IMR-90 (cell line): ENCODE measurements around the gene HHIP. TPM values are rescaled to one million over a fixed set of nuclear protein-coding genes. Genes with fewer than 3 reads are reported as not detected.

Experiments
- ATAC-seq: fragments of 200-7000 bp; cut with Tn5 transposase; 2 replicates; pipeline ENCODE4 v1.9.1; 2020; ENCODE audit warnings: low read depth, mild to moderate bottlenecking, moderate library complexity
- BruUV-seq: library from RNA; stranded (reverse); fragments of 400-500 nt; replicated peaks from 2 replicates; lab custom pipeline; 2021; lab: Mats Ljungman, UMichigan
- CTCF ChIA-PET: fragments of 300-600 bp; formaldehyde crosslinking; extraction: SDS; loops from one replicate; lab custom pipeline; 2021; ENCODE audit warnings: antibody characterized with exemption; lab: Yijun Ruan, JAX
- POLR2A ChIA-PET: fragments of 300-600 bp; sonication (Branson Sonifier 250); formaldehyde crosslinking; loops from one replicate; lab custom pipeline; 2022; ENCODE audit warnings: antibody characterized with exemption; ENCODE audit not compliant: unreplicated experiment; lab: Charles Lee
- DNase-seq: peaks from one replicate; pipeline ENCODE4 v3.0.0; 2013
- H2AFZ ChIP-seq: replicated peaks from 2 replicates; pipeline ENCODE3; 2013; ENCODE audit warnings: low read length, mild to moderate bottlenecking; ENCODE audit not compliant: poor library complexity
- H2AK5ac ChIP-seq: 2 replicates; pipeline ENCODE4 v1.6.1; 2013; ENCODE audit warnings: low read depth, low read length, inconsistent platforms
- H2AK9ac ChIP-seq: replicated peaks from 2 replicates; pipeline ENCODE3; 2013; ENCODE audit warnings: mild to moderate bottlenecking, low read depth, low read length, moderate library complexity; ENCODE audit not compliant: poor library complexity
- H2BK120ac ChIP-seq: 2 replicates; pipeline ENCODE4 v1.6.1; 2013; ENCODE audit warnings: low read depth, low read length, inconsistent platforms
- H2BK15ac ChIP-seq: 3 replicates; pipeline ENCODE4 v1.6.1; 2013; ENCODE audit warnings: low read depth, low read length, inconsistent platforms
- H2BK20ac ChIP-seq: 2 replicates; pipeline ENCODE4 v1.6.1; 2013; ENCODE audit warnings: low read depth, mild to moderate bottlenecking, inconsistent platforms, low read length, moderate library complexity
- H2BK5ac ChIP-seq: 2 replicates; pipeline ENCODE4 v1.6.1; 2013; ENCODE audit warnings: mild to moderate bottlenecking, low read depth, low read length, inconsistent platforms; ENCODE audit not compliant: poor library complexity, severe bottlenecking
- H3K14ac ChIP-seq: replicated peaks from 2 replicates; pipeline ENCODE4 v1.6.1; 2013; ENCODE audit warnings: low read depth, low read length, inconsistent platforms
- H3K18ac ChIP-seq: 2 replicates; pipeline ENCODE4 v1.6.1; 2013; ENCODE audit warnings: low read depth, low read length, control low read depth
- H3K23ac ChIP-seq: 2 replicates; pipeline ENCODE4 v1.6.1; 2013; ENCODE audit warnings: low read depth, low read length, inconsistent platforms
- H3K27ac ChIP-seq: 2 replicates; pipeline ENCODE4 v1.5.1; 2013; ENCODE audit warnings: mild to moderate bottlenecking, control low read depth, low read length; ENCODE audit not compliant: insufficient read depth
- H3K27me3 ChIP-seq: 2 replicates; pipeline ENCODE4 v1.6.1; 2013; ENCODE audit warnings: low read length; ENCODE audit not compliant: control insufficient read depth, insufficient read depth
- H3K36me3 ChIP-seq: 2 replicates; pipeline ENCODE4 v1.6.1; 2013; ENCODE audit warnings: low read length, mixed read lengths; ENCODE audit not compliant: control insufficient read depth, insufficient read depth
- H3K4ac ChIP-seq: 2 replicates; pipeline ENCODE4 v1.6.1; 2013; ENCODE audit warnings: low read depth, low read length, inconsistent platforms
- H3K4me1 ChIP-seq: 2 replicates; pipeline ENCODE4 v1.6.1; 2013; ENCODE audit warnings: low read length, mixed read lengths; ENCODE audit not compliant: control insufficient read depth, insufficient read depth
- H3K4me2 ChIP-seq: 2 replicates; pipeline ENCODE4 v1.6.1; 2013; ENCODE audit warnings: low read depth, mild to moderate bottlenecking, control low read depth, low read length, moderate library complexity
- H3K4me3 ChIP-seq: 2 replicates; pipeline ENCODE4 v1.5.1; 2013; ENCODE audit warnings: low read depth, mild to moderate bottlenecking, control low read depth, low read length, moderate library complexity; ENCODE audit not compliant: insufficient read depth
- H3K56ac ChIP-seq: 2 replicates; pipeline ENCODE4 v1.6.1; 2013; ENCODE audit warnings: low read length, inconsistent platforms; ENCODE audit not compliant: insufficient read depth; ENCODE audit errors: extremely low read depth
- H3K79me1 ChIP-seq, 2 experiments: 2 replicates each; pipeline ENCODE4 v1.6.1; 2013; ENCODE audit warnings: low read length in 2 of 2, inconsistent platforms in 1 of 2, low read depth in 1 of 2
- H3K9ac ChIP-seq: 2 replicates; pipeline ENCODE4 v1.6.1; 2013; ENCODE audit warnings: low read depth, low read length, control low read depth
- H3K9me1 ChIP-seq: 2 replicates; pipeline ENCODE4 v1.6.1; 2013; ENCODE audit warnings: low read length, inconsistent platforms; ENCODE audit not compliant: insufficient read depth
- H3K9me3 ChIP-seq: 2 replicates; pipeline ENCODE4 v1.6.1; 2013; ENCODE audit warnings: low read length; ENCODE audit not compliant: control insufficient read depth, insufficient read depth
- H4K20me1 ChIP-seq: 2 replicates; pipeline ENCODE4 v1.6.1; 2013; ENCODE audit warnings: low read length, inconsistent platforms; ENCODE audit not compliant: insufficient read depth
- H4K5ac ChIP-seq: 2 replicates; pipeline ENCODE4 v1.6.1; 2013; ENCODE audit warnings: mild to moderate bottlenecking, low read depth, low read length, control low read depth
- H4K8ac ChIP-seq, 2 experiments: 2 replicates each; pipeline ENCODE4 v1.6.1; 2013; ENCODE audit warnings: low read depth in 2 of 2, low read length in 2 of 2, control low read depth in 1 of 2, inconsistent platforms in 1 of 2
- H4K91ac ChIP-seq: 2 replicates; pipeline ENCODE4 v1.6.1; 2013; ENCODE audit warnings: low read depth, low read length, inconsistent platforms; ENCODE audit not compliant: insufficient read depth
- BHLHE40 ChIP-seq: fragments of 150-350 bp; IDR thresholded peaks from 2 replicates; pipeline ENCODE4 v1.6.1; 2016; ENCODE audit warnings: mild to moderate bottlenecking, low read depth, low read length
- CEBPB ChIP-seq: IDR thresholded peaks from 2 replicates; pipeline ENCODE4 v1.6.1; 2012; ENCODE audit warnings: low read depth, low read length, improper control_type of control experiment
- CTCF ChIP-seq: conservative IDR thresholded peaks from 2 replicates; pipeline ENCODE4 v1.5.1; 2012; ENCODE audit warnings: mild to moderate bottlenecking, low read depth, low read length, improper control_type of control experiment
- FOS ChIP-seq: fragments of 150-350 bp; IDR thresholded peaks from 2 replicates; pipeline ENCODE4 v1.6.1; 2016; ENCODE audit warnings: low read depth, low read length
- MAFK ChIP-seq: IDR thresholded peaks from 2 replicates; pipeline ENCODE4 v1.6.1; 2012; ENCODE audit warnings: low read depth, low read length, improper control_type of control experiment
- MAZ ChIP-seq: IDR thresholded peaks from 2 replicates; pipeline ENCODE4 v1.6.1; 2012; ENCODE audit warnings: low read depth, mild to moderate bottlenecking, low read length, improper control_type of control experiment, moderate library complexity, borderline replicate concordance
- NFE2L2 ChIP-seq: fragments of 150-350 bp; IDR thresholded peaks from 2 replicates; pipeline ENCODE4 v1.6.1; 2016; ENCODE audit warnings: low read depth, mild to moderate bottlenecking, low read length
- POLR2A ChIP-seq: IDR thresholded peaks from 2 replicates; pipeline ENCODE4 v1.6.1; 2012; ENCODE audit warnings: mild to moderate bottlenecking, low read depth, low read length
- RAD21 ChIP-seq: IDR thresholded peaks from 2 replicates; pipeline ENCODE4 v1.6.1; 2012; ENCODE audit warnings: low read length, improper control_type of control experiment
- RCOR1 ChIP-seq: IDR thresholded peaks from 2 replicates; pipeline ENCODE4 v1.6.1; 2012; ENCODE audit warnings: mild to moderate bottlenecking, low read length, improper control_type of control experiment; ENCODE audit not compliant: insufficient replicate concordance
- RFX5 ChIP-seq: IDR thresholded peaks from 2 replicates; pipeline ENCODE4 v1.8.0; 2012; ENCODE audit warnings: low read depth, mild to moderate bottlenecking, low read length, moderate library complexity
- SMC3 ChIP-seq: fragments of 150-350 bp; IDR thresholded peaks from 2 replicates; pipeline ENCODE4 v1.6.1; 2016; ENCODE audit warnings: low read depth, mild to moderate bottlenecking, antibody characterized with exemption, low read length, moderate library complexity
- WGBS, 2 experiments: methylation state at CpG; one replicate each; pipeline versions ENCODE4 v1.1.5 to v1.1.7; 2013; ENCODE audit warnings: missing lambda C conversion rate in 2 of 2; ENCODE audit not compliant: insufficient read length in 1 of 2; ENCODE audit errors: extremely low coverage in 2 of 2; 5-methylcytosine and 5-hydroxymethylcytosine counted together
- dilution Hi-C: fragments of 300-500 bp; cut with HindIII; formaldehyde crosslinking; loops from one replicate; pipeline ENCODE4 v1.14.3; 2018; ENCODE audit warnings: low sequenced_read_pairs; ENCODE audit not compliant: unreplicated experiment
- in situ Hi-C: fragments of 300-500 bp; cut with MboI; formaldehyde crosslinking; loops from 3 replicates; pipeline ENCODE4 v1.14.3; 2019; ENCODE audit warnings: low sequenced_read_pairs, inconsistent platforms, mixed read lengths
- intact Hi-C: fragments of 100-400 bp; cut with micrococcal nuclease; formaldehyde crosslinking; loops from 2 replicates; pipeline ENCODE4 v1.10.0; 2022
- polyA plus RNA-seq, 3 experiments: library from polyadenylated mRNA; depleted of rRNA; stranded (reverse); fragments of >200 nt; gene quantifications; 2 replicates each; pipeline ENCODE4 v1.2.3, GENCODE V29; 2012; ENCODE audit warnings: low replicate concordance in 1 of 3
- total RNA-seq: library from RNA; depleted of rRNA; stranded (reverse); fragments of >200 nt; gene quantifications from 2 replicates; pipeline ENCODE4 v1.2.3, GENCODE V29; 2012

Gene HHIP
- total and polyA plus RNA-seq, 2 of the 4 experiments (the other 2 are of a cell fraction): 6.6 to 9.6 TPM

- Histone ChIP-seq H3K4me2 (no peak overlapping the region), H3K9ac (no peak overlapping the region), H2BK20ac (no peak overlapping the region), H2AK5ac (no peak overlapping the region), H3K4me3 (no peak overlapping the region), H3K56ac (no peak overlapping the region), H3K79me1 (no peaks in the 10 kb centered on the region), H3K9me1 (no peaks in the 10 kb centered on the region; the same call in 1 of the 2 replicates), H3K23ac (no peak overlapping the region), H2BK15ac (no peak overlapping the region), H2BK120ac (no peak overlapping the region), H3K14ac (no peak overlapping the region), H3K4me1 (peaks cover 4% of the 10 kb centered on the region), H2AFZ (no peak overlapping the region), H3K27me3 (no peaks in the 10 kb centered on the region), H3K18ac (no peak overlapping the region), H3K4ac (no peak overlapping the region), H3K36me3 (no peaks in the 10 kb centered on the region), H3K27ac (no peak overlapping the region), H2BK5ac (no peak overlapping the region), H4K20me1 (no peaks in the 10 kb centered on the region), H2AK9ac (no peak overlapping the region), H3K9me3 (no peaks in the 10 kb centered on the region), H4K8ac (no peak overlapping the region), H4K91ac (no peak overlapping the region), H4K5ac (no peak overlapping the region)
- DNase-seq (no peak), ATAC-seq (no peak)
- WGBS, 2 experiments: no CpG with 5 or more reads among the region's 5 CpGs
- no TSS peak for BruUV-seq
- ChIA-PET POLR2A (no interaction called here), CTCF (interaction anchor here (1.2 kb wide), 1 partner anchor 13 kb away, joined by 4 read pairs; no protein-coding TSS in a partner anchor)
- in situ Hi-C loops (no loop called here), intact Hi-C loops (no loop called here), dilution Hi-C loops (no loop called here)
- no peak for TF ChIP-seq MAZ
- TF ChIP-seq RAD21: no peak
- no peak for TF ChIP-seq BHLHE40
- no peak for TF ChIP-seq SMC3
- no peak for TF ChIP-seq POLR2A
- TF ChIP-seq NFE2L2: no peak
- no peak for TF ChIP-seq CEBPB
- no peak for TF ChIP-seq RFX5
- TF ChIP-seq RCOR1: no peak
- TF ChIP-seq CTCF: no peak
- no peak for TF ChIP-seq MAFK
- TF ChIP-seq FOS: no peak
Observed at GRCh38 chr4:144670776-144671175, 24.8 kb downstream of the HHIP start.
